Vagina (tissue), 2 donors: ENCODE results near the gene ZNF2.

ENCODE experiments used
- POLR2AphosphoS5 ChIP-seq, 2 donors: sonication (generic); formaldehyde crosslinking; IDR thresholded peaks; one replicate each; pipeline ENCODE4 v1.9.0; 2017; ENCODE audit warnings: antibody characterized with exemption in 2 of 2, mild to moderate bottlenecking in 2 of 2, low read depth in 1 of 2; ENCODE audit not compliant: insufficient read depth in 1 of 2
- TF ChIP-seq, protein P1 (sequence below), 3 experiments: fragments of 450-650 bp in 2 of 3; fragments of 200-600 bp in 1 of 3; sonication (generic) in 1 of 3; IDR thresholded peaks; one replicate each; pipeline ENCODE4 v1.5.1; 2017 to 2019; ENCODE audit warnings: antibody characterized with exemption in 3 of 3, mild to moderate bottlenecking in 2 of 3, moderate library complexity in 2 of 3

DNA sequence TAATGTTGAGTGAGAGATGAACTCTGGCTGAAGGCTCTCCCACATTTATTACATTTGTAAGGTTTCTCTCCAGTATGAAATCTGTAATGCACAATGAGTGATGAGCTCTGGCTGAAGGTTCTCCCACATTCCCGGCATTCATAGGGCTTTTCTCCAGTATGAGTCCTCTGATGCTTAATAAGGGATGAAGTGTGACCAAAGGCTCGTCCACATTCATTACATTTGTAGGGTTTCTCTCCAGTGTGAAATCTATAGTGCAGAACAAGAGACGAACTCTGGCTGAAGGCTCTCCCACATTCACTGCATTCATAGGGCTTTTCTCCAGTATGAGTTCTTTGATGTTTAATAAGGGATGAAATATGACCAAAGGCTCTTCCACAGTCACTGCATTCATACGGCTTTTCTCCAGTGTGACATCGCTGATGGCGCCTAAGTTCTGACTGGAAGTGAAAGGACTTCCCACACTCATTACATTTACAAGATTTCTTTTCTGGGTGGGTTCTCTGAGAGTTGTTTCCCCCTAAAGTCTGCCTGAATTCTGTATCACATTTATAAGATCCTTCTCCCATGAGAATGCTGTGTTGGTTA lies 16.1 kb upstream of the ZNF2 start:
- TF ChIP-seq, protein P1, sequence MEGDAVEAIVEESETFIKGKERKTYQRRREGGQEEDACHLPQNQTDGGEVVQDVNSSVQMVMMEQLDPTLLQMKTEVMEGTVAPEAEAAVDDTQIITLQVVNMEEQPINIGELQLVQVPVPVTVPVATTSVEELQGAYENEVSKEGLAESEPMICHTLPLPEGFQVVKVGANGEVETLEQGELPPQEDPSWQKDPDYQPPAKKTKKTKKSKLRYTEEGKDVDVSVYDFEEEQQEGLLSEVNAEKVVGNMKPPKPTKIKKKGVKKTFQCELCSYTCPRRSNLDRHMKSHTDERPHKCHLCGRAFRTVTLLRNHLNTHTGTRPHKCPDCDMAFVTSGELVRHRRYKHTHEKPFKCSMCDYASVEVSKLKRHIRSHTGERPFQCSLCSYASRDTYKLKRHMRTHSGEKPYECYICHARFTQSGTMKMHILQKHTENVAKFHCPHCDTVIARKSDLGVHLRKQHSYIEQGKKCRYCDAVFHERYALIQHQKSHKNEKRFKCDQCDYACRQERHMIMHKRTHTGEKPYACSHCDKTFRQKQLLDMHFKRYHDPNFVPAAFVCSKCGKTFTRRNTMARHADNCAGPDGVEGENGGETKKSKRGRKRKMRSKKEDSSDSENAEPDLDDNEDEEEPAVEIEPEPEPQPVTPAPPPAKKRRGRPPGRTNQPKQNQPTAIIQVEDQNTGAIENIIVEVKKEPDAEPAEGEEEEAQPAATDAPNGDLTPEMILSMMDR (IDR thresholded peaks at IDR 0.05) = no peak
- no peak for TF ChIP-seq POLR2AphosphoS5 (IDR thresholded peaks at IDR 0.05; ENCODE audit: insufficient read depth in 1 of 2, low read depth in 1 of 2)
